C4-2B (cell line): ENCODE measurements around the gene ANKLE2.
A peak's percentile ranks its signal among the peaks of the same experiment; 100 is the strongest.

Experiments
- H3K27ac ChIP-seq: fragments of 450-650 bp; 2 replicates; pipeline ENCODE4 v1.5.1; 2017
- CTCF ChIP-seq: fragments of 450-650 bp; conservative IDR thresholded peaks from 2 replicates; pipeline ENCODE4 v1.5.1; 2017; ENCODE audit warnings: mild to moderate bottlenecking
- ZFX ChIP-seq: fragments of 450-650 bp; IDR thresholded peaks from 2 replicates; pipeline ENCODE4 v1.6.1; 2017

Gene ANKLE2

DNA sequence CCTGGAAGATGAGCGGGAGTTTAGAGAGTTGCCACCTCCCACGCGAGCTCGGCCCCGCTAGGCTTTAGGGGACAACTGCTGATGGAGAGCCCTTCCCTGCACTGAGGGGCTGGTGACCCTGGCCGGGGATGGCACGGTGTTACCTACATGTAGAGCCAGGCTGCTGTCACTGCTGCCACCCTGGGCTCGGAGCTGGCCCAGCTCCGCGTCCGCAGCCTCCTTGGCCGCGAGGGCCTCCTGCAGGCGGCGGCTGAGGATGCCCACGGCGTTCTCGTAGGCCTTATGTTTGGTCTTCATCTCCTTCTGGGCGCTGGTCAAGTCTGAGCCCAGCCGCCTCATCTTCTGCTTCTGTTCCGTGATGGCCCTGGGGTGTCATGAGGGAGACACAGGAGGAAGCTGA lies 24.6 kb upstream of the ANKLE2 start:
- H3K27ac ChIP-seq: no peak overlapping the region
- TF ChIP-seq ZFX: no peak
- TF ChIP-seq CTCF: no peak

GRCh38 chr12:132784580-132784979 lies 22.9 kb upstream of the ANKLE2 start:
- H3K27ac ChIP-seq: no peak overlapping the region
- no peak for TF ChIP-seq CTCF
- no peak for TF ChIP-seq ZFX

GRCh38 chr12:132783917-132784531 lies 22.4 kb upstream of the ANKLE2 start:
- TF ChIP-seq CTCF (no peak), ZFX (no peak)
- H3K27ac ChIP-seq: no peak overlapping the region

GRCh38 chr12:132781938-132782337 lies 20.3 kb upstream of the ANKLE2 start:
- TF ChIP-seq CTCF (no peak), ZFX (no peak)
- H3K27ac ChIP-seq: no peak overlapping the region

- TF ChIP-seq ZFX: no peak
- TF ChIP-seq CTCF: no peak
- H3K27ac ChIP-seq: no peak overlapping the region
Observed at GRCh38 chr12:132779781-132780353, 18.2 kb upstream of the ANKLE2 start.

- TF ChIP-seq CTCF: no peak
- TF ChIP-seq ZFX: peak; percentile 40; the same call in 1 of the 2 replicates
- H3K27ac ChIP-seq: peak overlapping the region; percentile 91
Observed at GRCh38 chr12:132777614-132778013, 16.0 kb upstream of the ANKLE2 start.

GRCh38 chr12:132776816-132777568 lies 15.4 kb upstream of the ANKLE2 start:
- H3K27ac ChIP-seq: peak overlapping the region; percentile 91
- TF ChIP-seq CTCF: no peak
- TF ChIP-seq ZFX: no peak

GRCh38 chr12:132776230-132776625 lies 14.6 kb upstream of the ANKLE2 start:
- peak overlapping the region; percentile 91 for H3K27ac ChIP-seq
